A673 (cell line): ENCODE results near the gene ZNF555. TPM values are rescaled to one million over a fixed set of nuclear protein-coding genes. Genes with fewer than 3 reads are reported as not detected.

Experiments used
- BruUV-seq: library from RNA; stranded (reverse); fragments of 400-500 nt; replicated peaks from 2 replicates; lab custom pipeline; 2021; lab: Mats Ljungman, UMichigan
- CTCF ChIA-PET: fragments of 300-600 bp; sonication (Branson Sonifier 250); formaldehyde crosslinking; loops from one replicate; lab custom pipeline; 2022; ENCODE audit warnings: antibody characterized with exemption; lab: Charles Lee
- POLR2A ChIA-PET: fragments of 300-600 bp; sonication (Branson Sonifier 250); formaldehyde crosslinking; loops from one replicate; lab custom pipeline; 2022; ENCODE audit warnings: antibody characterized with exemption; ENCODE audit not compliant: low non-redundant PET; lab: Charles Lee
- DNase-seq: peaks from one replicate; pipeline ENCODE4 v3.0.0-alpha.2; 2015; ENCODE audit warnings: low spot score
- H3K27ac ChIP-seq: fragments of 200-600 bp; sonication (generic); 2 replicates; pipeline ENCODE4 v1.5.1; 2016; ENCODE audit warnings: mixed run types, low read depth, mild to moderate bottlenecking, mixed read lengths, antibody characterized with exemption, low read length; ENCODE audit not compliant: poor library complexity, severe bottlenecking
- H3K27me3 ChIP-seq: fragments of 200-600 bp; sonication (generic); replicated peaks from 2 replicates; pipeline ENCODE4 v1.6.1; 2017; ENCODE audit warnings: mixed run types, low read depth, mild to moderate bottlenecking, mixed read lengths, antibody characterized with exemption, low read length; ENCODE audit not compliant: insufficient read depth, poor library complexity
- H3K36me3 ChIP-seq: fragments of 200-600 bp; sonication (generic); 2 replicates; pipeline ENCODE4 v1.6.1; 2016; ENCODE audit warnings: mixed run types, mild to moderate bottlenecking, mixed read lengths, antibody characterized with exemption, low read length; ENCODE audit not compliant: insufficient read depth, poor library complexity, severe bottlenecking
- H3K4me1 ChIP-seq: fragments of 200-600 bp; sonication (generic); 2 replicates; pipeline ENCODE4 v1.6.1; 2017; ENCODE audit warnings: mixed run types, mild to moderate bottlenecking, mixed read lengths, antibody characterized with exemption, low read length; ENCODE audit not compliant: insufficient read depth, poor library complexity, severe bottlenecking
- H3K4me3 ChIP-seq: fragments of 200-600 bp; sonication (generic); 2 replicates; pipeline ENCODE4 v1.5.1; 2016; ENCODE audit warnings: low read depth, mixed run types, mild to moderate bottlenecking, mixed read lengths, low read length; ENCODE audit not compliant: poor library complexity, severe bottlenecking
- H3K9me3 ChIP-seq: fragments of 200-600 bp; sonication (generic); 2 replicates; pipeline ENCODE4 v1.6.1; 2016; ENCODE audit warnings: mixed run types, low read depth, mild to moderate bottlenecking, mixed read lengths, antibody characterized with exemption, low read length; ENCODE audit not compliant: poor library complexity, severe bottlenecking
- CTCF ChIP-seq: fragments of 300-800, 200-600 bp; sonication (generic); conservative IDR thresholded peaks from 2 replicates; pipeline ENCODE4 v1.5.1; 2017; ENCODE audit warnings: low read depth, mild to moderate bottlenecking, antibody characterized with exemption, low read length, moderate library complexity, mixed read lengths
- EZH2 ChIP-seq: fragments of 200-600 bp; sonication (generic); IDR thresholded peaks from 2 replicates; pipeline ENCODE4 v1.6.1; 2017; ENCODE audit warnings: borderline replicate concordance, low read depth, mild to moderate bottlenecking, mixed read lengths, antibody characterized with exemption, low read length; ENCODE audit not compliant: poor library complexity, severe bottlenecking
- intact Hi-C: fragments of 100-400 bp; cut with micrococcal nuclease; formaldehyde crosslinking; loops from one replicate; pipeline ENCODE4 v1.10.0; 2022; ENCODE audit not compliant: unreplicated experiment
- total RNA-seq: library from RNA; stranded (reverse); gene quantifications from 2 replicates; pipeline ENCODE4 v1.2.3, GENCODE V29; 2021

The ZNF555 gene
- total RNA-seq, 1 experiment from 2014 or later: 4.8 TPM

GRCh38 chr19:2865334-2866100 is 24.2 kb downstream of the ZNF555 start:
- Histone ChIP-seq H3K27me3 (no peaks in the 10 kb centered on the region), H3K4me3 (no peak overlapping the region), H3K36me3 (no peaks in the 10 kb centered on the region), H3K4me1 (no peaks in the 10 kb centered on the region), H3K9me3 (no peaks in the 10 kb centered on the region), H3K27ac (no peak overlapping the region)
- POLR2A ChIA-PET: no interaction called here
- intact Hi-C loops: no loop called here
- no TSS peak for BruUV-seq
- CTCF ChIA-PET: no interaction called here
- no peak for DNase-seq
- TF ChIP-seq CTCF (no peak), EZH2 (no peak)

DNA sequence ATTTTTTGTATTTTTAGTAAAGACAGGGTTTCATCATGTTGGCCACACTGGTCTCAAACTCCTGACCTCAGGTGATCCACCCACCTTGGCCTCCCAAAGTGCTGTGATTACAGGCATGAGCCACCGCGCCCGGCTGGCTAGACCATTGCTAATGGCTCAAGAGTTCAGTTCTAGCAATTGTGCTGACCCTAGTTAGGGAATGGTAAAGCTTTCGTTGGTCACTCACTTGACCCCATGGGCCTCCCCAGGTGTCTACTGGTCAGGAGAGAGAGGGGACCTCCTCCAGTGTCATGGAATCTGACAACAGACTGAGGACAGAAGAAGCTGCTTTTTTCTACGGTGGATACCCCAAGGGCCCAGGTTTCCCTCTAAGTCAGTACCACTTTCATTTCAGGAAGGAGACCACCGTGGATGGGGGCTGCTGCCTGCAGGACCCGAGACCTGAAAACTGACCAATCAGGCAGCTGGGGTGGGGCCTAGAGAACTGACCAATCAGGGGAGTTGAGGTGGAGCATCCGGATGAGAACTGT is 25.3 kb downstream of the ZNF555 start:
- POLR2A ChIA-PET: no interaction called here
- TF ChIP-seq CTCF: no peak
- TF ChIP-seq EZH2: no peak
- no TSS peak for BruUV-seq
- CTCF ChIA-PET: no interaction called here
- Histone ChIP-seq H3K27ac (no peak overlapping the region), H3K36me3 (no peaks in the 10 kb centered on the region), H3K27me3 (no peaks in the 10 kb centered on the region), H3K9me3 (no peaks in the 10 kb centered on the region), H3K4me1 (no peaks in the 10 kb centered on the region), H3K4me3 (no peak overlapping the region)
- intact Hi-C loops: no loop called here
- no peak for DNase-seq

DNA sequence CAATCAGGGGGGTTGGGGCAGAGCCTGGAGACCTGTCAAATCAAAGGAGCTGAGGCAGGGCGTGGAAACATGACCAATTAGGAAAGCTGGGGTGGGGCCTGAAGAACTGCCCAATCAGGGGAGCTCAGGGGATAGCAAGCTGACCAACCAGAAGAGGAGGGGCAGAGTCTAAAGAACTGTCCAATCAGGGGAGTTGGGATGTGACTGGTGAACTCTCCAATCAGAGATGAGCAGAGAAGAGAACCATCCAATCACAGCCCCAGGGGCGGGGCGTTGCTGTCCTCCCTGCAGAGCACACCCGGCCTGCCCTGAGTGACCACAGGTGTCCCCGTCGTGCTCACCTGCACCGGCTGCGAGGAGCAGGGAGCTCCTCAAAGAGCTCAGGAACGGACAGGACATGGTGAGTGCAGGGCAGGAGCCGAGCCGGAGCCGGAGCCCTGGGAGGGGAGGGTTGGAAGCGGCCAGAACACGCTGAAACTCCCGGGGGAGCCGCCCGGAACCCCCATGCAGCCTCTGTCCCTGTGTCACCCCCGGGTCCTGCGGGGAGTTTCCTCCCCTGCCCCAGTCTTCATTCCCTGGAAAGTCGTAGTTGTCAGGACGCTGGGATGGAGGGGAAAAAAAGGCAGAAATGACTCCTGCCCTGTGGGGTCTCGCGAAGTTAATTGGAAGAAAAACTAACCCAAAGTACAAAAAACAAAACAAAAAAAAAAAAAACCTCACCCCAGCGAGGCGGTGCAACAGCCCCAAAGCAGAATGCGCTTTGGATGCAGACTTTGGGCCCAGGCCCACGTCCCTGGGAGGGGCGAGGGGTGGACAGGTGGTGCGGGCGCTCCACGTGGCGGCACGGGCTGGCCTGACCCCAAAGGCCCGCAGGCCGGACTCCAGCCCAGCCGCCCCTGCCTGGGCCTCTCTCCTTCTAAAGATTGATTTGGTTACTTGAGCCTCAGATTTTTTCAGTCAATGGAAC is 26.0 kb downstream of the ZNF555 start, which contains the start of gene ZNF556:
Gene ZNF556, plus strand, starts transcription at position 311 of the 967 bp plus-strand sequence. Its CDS starts 87 bp downstream, at position 398.
- Histone ChIP-seq H3K27me3 (no peaks in the 10 kb centered on the region), H3K27ac (no peak within 1 kb of the TSS), H3K4me3 (no peak within 1 kb of the TSS), H3K4me1 (no peaks in the 10 kb centered on the region), H3K36me3 (no peaks in the 10 kb centered on the region), H3K9me3 (no peaks in the 10 kb centered on the region)
- ChIA-PET POLR2A (no interaction called here), CTCF (no interaction called here)
- intact Hi-C loops: no loop called here
- TF ChIP-seq EZH2: no peak
- no peak for TF ChIP-seq CTCF
- peak; percentile 33 for DNase-seq
- no TSS peak for BruUV-seq
